ENCODE results near the gene CENPT. TPM values are rescaled to one million over a fixed set of nuclear protein-coding genes. Genes with fewer than 3 reads are reported as not detected.
"Not testable (repeated sequence)": the region's sequence is repeated elsewhere in the genome, so short reads cannot be mapped to it uniquely, and the experiment has no call there.

Gene CENPT
- total RNA-seq, 1 donor from 2014 or later, result 23.2 TPM

GRCh38 chr16:67874372-67874771, 26.9 kb upstream of the CENPT start:
- no peak for DNase-seq (ENCODE audit: low read depth, low spot score)

DNA sequence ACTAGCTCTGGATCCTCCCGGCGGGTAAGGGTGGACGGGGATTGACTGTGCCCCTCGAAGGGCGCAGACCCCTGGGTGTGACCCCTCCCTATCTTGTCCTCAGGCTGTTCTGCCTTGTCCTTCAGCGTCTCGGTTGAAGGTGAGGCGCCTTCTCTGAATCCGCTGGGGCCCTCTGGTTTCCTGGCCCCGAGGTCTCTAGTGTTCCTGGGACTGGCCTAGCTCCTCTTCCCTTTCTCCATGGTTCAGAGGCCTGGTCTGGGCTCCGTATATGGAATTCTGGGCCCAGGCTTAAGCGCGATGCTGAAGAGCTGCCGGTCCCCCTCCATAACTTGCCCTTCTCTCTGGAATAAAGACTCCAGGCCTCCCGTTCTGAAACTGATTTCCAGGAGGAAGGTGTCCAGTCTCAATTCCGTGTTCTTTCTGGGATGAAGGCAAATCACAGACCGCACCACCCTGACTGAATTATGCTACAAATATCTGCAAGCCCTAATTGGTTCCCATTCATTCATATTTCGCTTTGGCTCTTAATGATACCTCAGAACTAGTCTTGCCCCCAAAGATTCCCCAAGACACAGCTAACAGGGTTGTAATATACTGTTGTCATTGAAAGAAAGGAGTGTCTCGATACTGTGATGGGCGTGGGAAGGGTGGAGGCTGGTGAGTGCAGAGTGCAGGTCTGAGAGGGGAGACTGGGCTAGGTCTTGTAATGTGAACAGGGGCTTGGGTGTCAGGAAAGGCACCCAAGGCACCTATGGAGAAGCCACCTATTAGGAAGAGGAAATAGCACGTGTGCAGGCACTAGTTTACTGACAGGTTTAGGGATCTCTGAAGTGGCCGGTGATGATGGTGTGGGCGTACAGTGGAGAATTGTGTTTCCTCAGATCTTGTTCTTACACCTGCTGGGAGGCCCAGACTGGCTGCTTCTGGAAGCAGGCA, 26.2 kb upstream of the CENPT start:
- DNase-seq (ENCODE audit: low read depth, low spot score), result no peak

- no peak for DNase-seq (ENCODE audit: low read depth, low spot score)
Observed at GRCh38 chr16:67872631-67873434, 25.3 kb upstream of the CENPT start, which contains the start of gene EDC4. EDC4 (plus strand) TSS chr16:67873052; CDS start chr16:67873262, 210 bp downstream.

DNA sequence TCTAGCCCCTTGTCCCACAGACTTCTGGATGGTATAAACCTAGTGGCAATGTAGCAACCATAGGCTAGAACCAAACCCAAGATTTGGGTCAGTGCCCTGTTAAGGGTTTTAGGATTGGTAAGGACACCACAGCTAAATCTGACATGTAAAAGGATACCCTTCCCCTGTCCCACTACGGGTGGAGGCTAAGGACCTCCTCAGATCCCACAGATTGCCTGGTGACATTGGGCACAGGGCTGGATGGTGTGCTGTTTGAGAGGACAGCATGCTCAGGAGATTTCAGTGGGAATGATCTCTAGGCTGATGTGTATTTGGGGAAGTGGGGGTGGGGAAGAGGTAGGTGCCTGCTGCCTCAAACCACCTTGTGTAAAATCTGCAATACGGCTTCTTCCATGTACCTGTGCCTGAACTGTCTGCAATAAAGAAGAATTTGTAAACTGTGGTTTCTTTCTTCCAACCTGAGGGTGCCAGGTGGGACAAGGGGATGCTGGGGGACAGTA, 24.7 kb upstream of the CENPT start:
- no peak for DNase-seq (ENCODE audit: low read depth, low spot score)

GRCh38 chr16:67871256-67871655, 23.8 kb upstream of the CENPT start:
- DNase-seq (ENCODE audit: low read depth, low spot score), result no peak

DNA sequence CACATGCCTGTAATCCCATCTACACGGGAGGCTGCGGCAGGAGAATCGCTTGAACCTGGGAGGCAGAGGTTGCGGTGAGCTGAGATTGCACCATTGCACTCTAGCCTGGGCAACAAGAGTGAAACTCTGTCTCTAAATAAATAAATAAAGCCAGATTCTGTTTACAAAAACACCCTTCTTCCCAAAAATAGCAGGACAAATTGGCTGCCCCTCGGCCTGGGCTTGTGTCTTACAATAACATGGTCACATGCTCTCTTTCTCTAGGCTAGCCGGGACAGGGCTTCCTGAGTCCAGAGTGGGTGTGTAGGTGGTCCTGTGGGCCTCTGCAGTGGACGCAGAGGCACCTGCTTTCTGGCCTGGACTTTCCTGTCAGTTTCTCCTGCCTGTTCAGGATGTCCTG, 22.2 kb upstream of the CENPT start:
- DNase-seq (ENCODE audit: low read depth, low spot score), result no peak

- no peak for DNase-seq (ENCODE audit: low read depth, low spot score)
Observed at GRCh38 chr16:67868290-67868689, 20.8 kb upstream of the CENPT start.

DNA sequence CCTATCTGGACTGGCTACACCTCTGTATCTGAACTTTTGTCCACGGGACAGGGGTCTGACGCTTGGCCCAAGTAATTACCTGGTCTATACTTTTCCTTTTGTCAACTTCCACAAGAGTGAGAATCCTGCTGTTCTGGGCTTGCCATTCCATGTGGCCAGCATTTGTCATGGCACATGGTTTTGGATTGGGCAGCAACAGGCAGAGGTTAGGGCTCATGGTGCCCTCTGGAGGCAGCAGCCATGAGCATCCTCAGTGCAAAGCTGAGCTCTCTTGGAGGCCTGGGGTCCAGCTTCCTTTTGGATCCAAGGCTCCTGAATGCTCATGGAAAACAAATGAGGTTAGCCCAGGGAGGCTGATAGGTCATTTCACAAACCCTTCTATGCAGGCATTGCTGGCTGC, 17.8 kb upstream of the CENPT start:
- no peak for DNase-seq (ENCODE audit: low read depth, low spot score)

DNA sequence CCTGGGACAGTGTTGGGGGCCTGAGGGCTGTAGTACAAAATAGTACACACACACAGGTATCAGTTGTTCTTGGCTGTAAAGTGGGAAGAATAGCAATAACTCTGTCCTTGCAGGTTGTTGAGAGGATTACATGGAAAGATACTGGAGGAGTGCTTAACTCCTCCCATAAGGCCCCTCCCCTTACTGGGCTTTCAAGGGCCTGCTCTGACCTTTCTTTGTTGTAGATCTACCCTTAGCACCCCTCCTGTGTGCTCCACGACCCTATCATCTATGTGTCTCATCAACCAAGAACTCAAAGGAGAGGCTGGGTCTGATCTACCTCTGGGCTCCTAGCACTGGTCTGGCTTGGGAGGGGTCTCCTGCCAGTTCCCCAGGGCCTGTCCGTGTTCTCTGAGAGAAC, 17.1 kb upstream of the CENPT start:
- no peak for DNase-seq (ENCODE audit: low read depth, low spot score)

- DNase-seq (ENCODE audit: low read depth, low spot score), result not testable (repeated sequence)
Observed at GRCh38 chr16:67864044-67864443, 16.6 kb upstream of the CENPT start.

DNA sequence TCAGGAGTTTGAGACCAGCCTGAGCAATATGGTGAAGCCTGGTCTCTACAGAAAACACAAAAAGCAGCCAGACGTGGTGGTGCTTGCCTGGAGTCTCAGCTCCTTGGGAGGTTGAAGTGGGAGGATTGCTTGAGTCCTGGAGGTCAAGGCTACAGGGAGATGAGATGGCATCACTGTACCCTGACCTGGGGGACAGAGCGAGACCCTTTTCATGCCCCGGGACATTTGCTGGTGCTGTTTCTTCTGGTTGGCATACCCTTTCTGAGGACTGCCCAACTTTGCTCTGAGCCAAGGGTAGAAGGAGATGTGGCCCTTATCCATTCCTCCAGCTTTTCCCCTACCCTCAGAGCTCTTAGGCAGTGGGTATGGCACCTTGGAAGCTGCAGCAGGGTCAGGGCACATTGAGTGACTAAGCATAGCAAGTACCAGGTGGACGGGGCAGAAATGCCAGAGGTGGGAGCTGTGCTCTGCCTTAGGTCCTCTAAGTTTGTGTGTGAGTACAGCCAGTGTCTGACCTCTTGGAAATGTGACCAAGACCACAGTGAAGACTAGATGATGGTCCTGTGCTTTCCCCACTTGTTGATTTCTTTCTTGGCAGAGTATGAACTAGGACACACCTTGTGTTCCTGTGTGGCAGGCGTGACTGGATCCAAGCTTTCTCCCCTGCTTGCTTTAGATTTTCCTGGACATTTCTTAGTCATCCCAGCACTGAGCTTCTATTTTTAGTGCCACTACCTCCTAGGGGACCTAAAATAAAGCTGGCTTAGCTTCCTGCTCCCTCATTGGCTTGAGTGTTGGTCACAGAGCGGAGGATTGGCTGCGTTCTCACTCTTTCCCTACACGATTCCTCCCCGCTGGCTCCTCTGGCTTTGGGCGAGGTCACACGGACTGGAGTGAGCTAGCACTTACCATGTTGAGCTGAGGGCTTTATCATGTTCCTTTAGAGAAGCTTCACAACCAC, 15.4 kb upstream of the CENPT start:
- no peak for DNase-seq (ENCODE audit: low read depth, low spot score)

DNA sequence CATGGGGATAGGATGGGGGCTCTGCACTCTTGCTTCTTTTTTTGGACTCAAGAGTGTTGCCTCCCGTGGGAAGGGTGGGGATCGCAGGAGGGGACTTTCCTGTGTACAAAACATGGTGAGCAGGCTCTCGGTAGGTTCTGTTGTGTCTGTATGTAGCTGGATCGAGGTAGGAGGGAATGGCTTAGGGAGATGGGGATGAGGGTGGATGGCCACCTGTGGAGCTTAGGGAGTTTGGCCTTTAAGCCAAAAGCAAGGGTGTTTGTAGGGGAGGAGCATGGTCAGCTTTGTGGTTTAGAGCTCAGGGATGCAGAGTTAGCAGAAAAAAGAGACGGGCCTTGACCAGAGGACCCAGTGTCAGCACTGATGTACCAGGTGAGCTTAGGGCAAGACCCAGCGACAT, 14.4 kb upstream of the CENPT start:
- no peak for DNase-seq (ENCODE audit: low read depth, low spot score)

- no peak for DNase-seq (ENCODE audit: low read depth, low spot score)
Observed at GRCh38 chr16:67860589-67861398, 13.3 kb upstream of the CENPT start.

- no peak for DNase-seq (ENCODE audit: low read depth, low spot score)
Observed at GRCh38 chr16:67858500-67858899, 11.0 kb upstream of the CENPT start.

DNA sequence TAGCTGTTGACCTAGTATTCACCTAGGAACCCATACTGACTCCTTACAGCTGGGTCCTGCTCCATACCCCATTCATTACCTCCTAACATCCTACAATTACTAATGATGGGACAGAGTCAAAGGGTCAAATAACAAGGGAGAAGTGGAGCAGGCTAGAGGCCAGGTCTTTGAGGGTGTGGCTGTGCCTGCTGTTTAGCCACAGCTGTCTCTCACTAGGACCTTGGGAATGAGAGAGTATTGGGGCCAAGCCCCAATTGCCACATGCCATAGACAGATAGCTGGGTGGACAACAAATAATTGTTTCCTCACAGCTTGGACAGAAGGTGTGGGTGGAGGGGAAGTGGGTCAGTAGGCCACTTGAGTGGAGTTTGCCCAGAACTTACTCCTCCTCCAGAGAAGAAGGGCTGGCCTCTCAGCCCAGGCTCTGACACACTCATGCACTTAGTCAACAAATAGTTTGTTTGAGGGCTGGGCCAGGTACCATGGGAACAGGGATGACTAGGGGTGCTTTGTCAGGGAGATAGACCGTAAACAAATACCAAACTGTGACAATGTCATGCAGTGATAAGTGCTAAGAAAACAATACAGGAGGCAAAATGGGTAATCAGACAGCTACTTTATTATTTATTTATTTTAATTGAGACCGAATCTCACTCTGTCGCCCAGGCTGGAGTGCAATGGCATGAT, 10.2 kb upstream of the CENPT start:
- DNase-seq (ENCODE audit: low read depth, low spot score), result peak; percentile 89

GRCh38 chr16:67856927-67857546, 9.5 kb upstream of the CENPT start:
- DNase-seq (ENCODE audit: low read depth, low spot score), result no peak

- DNase-seq (ENCODE audit: low read depth, low spot score), result no peak
Observed at GRCh38 chr16:67855789-67856188, 8.3 kb upstream of the CENPT start.

DNA sequence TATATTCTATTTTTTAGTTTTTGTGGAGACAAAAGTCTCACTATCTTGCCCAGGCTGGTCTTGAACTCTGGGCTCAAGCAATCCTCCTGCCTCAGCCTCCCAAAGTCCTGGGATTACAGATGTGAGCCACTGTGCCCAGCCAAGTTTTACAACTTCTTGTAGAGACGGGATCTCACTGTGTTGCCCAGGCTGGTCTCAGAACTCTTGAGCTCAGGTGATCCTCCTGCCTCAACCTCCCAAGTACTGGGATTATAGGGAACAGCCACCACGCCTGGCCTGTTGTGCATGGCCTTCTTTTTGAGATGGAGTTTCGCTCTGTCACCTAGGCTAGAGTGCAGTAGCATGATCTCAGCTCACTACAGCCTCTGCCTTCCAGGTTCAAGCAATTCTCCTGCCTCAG, 6.2 kb upstream of the CENPT start:
- no peak for DNase-seq (ENCODE audit: low read depth, low spot score)

DNA sequence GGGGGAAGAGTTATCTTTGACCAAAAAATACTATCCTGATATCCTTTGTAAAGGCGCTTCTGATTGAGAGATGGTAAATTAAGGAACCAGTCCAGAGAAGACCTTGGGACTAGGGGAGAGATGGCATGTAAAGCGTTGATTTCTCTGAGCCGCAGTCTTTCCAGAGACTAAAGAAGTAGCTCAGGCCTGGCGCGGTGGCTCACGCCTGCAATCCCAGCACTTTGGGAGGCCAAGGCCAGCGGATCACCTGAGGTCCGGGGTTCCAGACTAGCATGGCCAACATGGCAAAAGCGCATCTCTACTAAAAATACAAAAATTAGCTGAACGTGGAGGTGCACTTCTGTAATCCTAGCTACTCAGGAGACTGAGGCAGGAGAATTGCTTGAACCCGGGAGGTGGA, 625 bp upstream of the CENPT start:
- DNase-seq (ENCODE audit: low read depth, low spot score), result no peak

Measured in pulmonary artery endothelial cell (primary cell).